K562 (cell line): ENCODE measurements around the gene S100A9. TPM values are rescaled to one million over a fixed set of nuclear protein-coding genes. Genes with fewer than 3 reads are reported as not detected.

Experiments used
- ATAC-seq: fragments of 200-7000 bp; cut with Tn5 transposase; 3 replicates; pipeline ENCODE4 v1.9.1; 2020; ENCODE audit warnings: moderate library complexity
- BruUV-seq: library from RNA; stranded (reverse); fragments of 400-500 nt; replicated peaks from 2 replicates; lab custom pipeline; 2021; lab: Mats Ljungman, UMichigan
- CTCF ChIA-PET: fragments of 300-600 bp; formaldehyde crosslinking; extraction: SDS; loops from one replicate; lab custom pipeline; 2021; ENCODE audit warnings: low intra/inter-chr PET ratio; lab: Yijun Ruan, JAX
- POLR2A ChIA-PET: fragments of 300-600, 350-650 bp; sonication (Branson Sonifier 250); formaldehyde crosslinking; extraction: SDS; loops from one replicate; lab custom pipeline; 2021; ENCODE audit warnings: antibody characterized with exemption, inconsistent platforms; lab: Yijun Ruan, JAX
- DNase-seq, 4 experiments: peaks; one replicate each; pipeline versions ENCODE4 v3.0.0 to v3.0.0-alpha.2; 2011 to 2018; ENCODE audit warnings: low spot score in 3 of 4, mixed read lengths in 3 of 4; ENCODE audit errors: extremely low read depth in 1 of 4
- FAIRE-seq: peaks from 2 replicates; lab custom pipeline; 2011; peaks lifted over from hg19 to GRCh38; lab: Jason Lieb, UNC
- H2AFZ ChIP-seq: 2 replicates; pipeline ENCODE4 v1.6.0; 2011; ENCODE audit warnings: low read depth, low read length, control low read depth, inconsistent platforms
- H3K27ac ChIP-seq: fragments of 200-600 bp; 3 replicates; pipeline ENCODE4 v1.8.0; 2011; ENCODE audit warnings: low read depth, mild to moderate bottlenecking, control low read depth, inconsistent platforms, low read length, moderate library complexity, mixed read lengths; ENCODE audit errors: extremely low read depth
- H3K27me3 ChIP-seq, 2 experiments: fragments of 300-600 bp in 1 of 2; 2 replicates in 1 of 2; 3 replicates in 1 of 2; pipeline versions ENCODE4 v1.6.0 to v1.8.0; 2011; ENCODE audit warnings: inconsistent platforms in 2 of 2, low read length in 2 of 2, mild to moderate bottlenecking in 1 of 2, mixed read lengths in 1 of 2, moderate library complexity in 1 of 2; ENCODE audit not compliant: control insufficient read depth in 2 of 2, insufficient read depth in 2 of 2
- H3K36me3 ChIP-seq: fragments of 300-600 bp; 3 replicates; pipeline ENCODE4 v1.8.0; 2011; ENCODE audit warnings: mild to moderate bottlenecking, low read length, inconsistent platforms; ENCODE audit not compliant: control insufficient read depth, insufficient read depth
- H3K4me1 ChIP-seq, 2 experiments: fragments of 200-600 bp in 1 of 2; replicated peaks in 1 of 2; 2 replicates in 1 of 2; 3 replicates in 1 of 2; pipeline versions ENCODE4 v1.5.1 to v1.8.0; 2011; ENCODE audit warnings: inconsistent platforms in 2 of 2, low read length in 2 of 2, mild to moderate bottlenecking in 1 of 2, mixed read lengths in 1 of 2, moderate library complexity in 1 of 2; ENCODE audit not compliant: control insufficient read depth in 2 of 2, insufficient read depth in 2 of 2
- H3K4me2 ChIP-seq: 2 replicates; pipeline ENCODE4 v1.6.1; 2011; ENCODE audit warnings: low read length, control low read depth, inconsistent platforms, mixed read lengths; ENCODE audit not compliant: insufficient read depth
- H3K4me3 ChIP-seq: fragments of 200-600 bp; sonication (generic), shearing (Covaris generic); 2 replicates; pipeline ENCODE4 v1.5.1; 2016; ENCODE audit warnings: control low read depth, inconsistent platforms
- H3K79me2 ChIP-seq: fragments of 200-600 bp; 3 replicates; pipeline ENCODE4 v1.8.0; 2011; ENCODE audit warnings: low read length, inconsistent platforms; ENCODE audit not compliant: control insufficient read depth, insufficient read depth
- H3K9ac ChIP-seq, 2 experiments: 2 replicates each; pipeline versions ENCODE4 v1.6.0 to v1.6.1; 2011; ENCODE audit warnings: low read depth in 2 of 2, low read length in 2 of 2, control low read depth in 1 of 2, inconsistent platforms in 1 of 2, mild to moderate bottlenecking in 1 of 2, mixed read lengths in 1 of 2; ENCODE audit not compliant: insufficient read depth in 1 of 2
- H3K9me1 ChIP-seq: one replicate; pipeline ENCODE4 v1.6.0; 2011; ENCODE audit warnings: inconsistent platforms, mild to moderate bottlenecking, low read length, moderate library complexity; ENCODE audit not compliant: control insufficient read depth, insufficient read depth
- H3K9me3 ChIP-seq: replicated peaks from 2 replicates; pipeline ENCODE4 v1.5.1; 2011; ENCODE audit warnings: low read depth, low read length, inconsistent platforms; ENCODE audit not compliant: control insufficient read depth, insufficient read depth
- H4K20me1 ChIP-seq: replicated peaks from 2 replicates; pipeline ENCODE4 v1.6.1; 2011; ENCODE audit warnings: low read length, inconsistent platforms, mixed read lengths; ENCODE audit not compliant: control insufficient read depth, insufficient read depth
- ATF7 ChIP-seq: fragments of 450-650 bp; IDR thresholded peaks from 2 replicates; pipeline ENCODE4 v1.7.1; 2014; ENCODE audit warnings: mild to moderate bottlenecking, moderate library complexity
- CBX2 ChIP-seq: fragments of 200-600 bp; sonication (generic); IDR thresholded peaks from one replicate; pipeline ENCODE4 v1.6.1; 2012; ENCODE audit warnings: mild to moderate bottlenecking, low read length, inconsistent platforms; ENCODE audit not compliant: insufficient read depth, poor library complexity, severe bottlenecking
- EP300 ChIP-seq: IDR thresholded peaks from 2 replicates; pipeline ENCODE4 v1.6.1; 2012; ENCODE audit warnings: low read length, improper control_type of control experiment
- GTF2F1 ChIP-seq: IDR thresholded peaks from 2 replicates; pipeline ENCODE4 v1.6.1; 2011; ENCODE audit warnings: low read depth, low read length, improper control_type of control experiment
- HDAC6 ChIP-seq: IDR thresholded peaks from 2 replicates; pipeline ENCODE4 v1.6.1; 2012; ENCODE audit warnings: low read depth, mild to moderate bottlenecking, control low read depth, inconsistent platforms, low read length, moderate library complexity
- KAT7 ChIP-seq: sonication (generic); formaldehyde crosslinking; IDR thresholded peaks from 2 replicates; pipeline ENCODE4 v1.8.0; 2022; ENCODE audit warnings: missing genetic modification reagents, mild to moderate bottlenecking, borderline replicate concordance
- NFATC3 ChIP-seq: fragments of 450-650 bp; IDR thresholded peaks from 2 replicates; pipeline ENCODE4 v1.6.1; 2017; ENCODE audit warnings: mild to moderate bottlenecking
- NFIX ChIP-seq: fragments of 250-450 bp; sonication (Bioruptor Pico); IDR thresholded peaks from 2 replicates; pipeline ENCODE4 v1.4.0; 2020; ENCODE audit warnings: low read depth, mild to moderate bottlenecking, moderate library complexity
- NONO ChIP-seq, 2 experiments: fragments of 200-400 bp in 1 of 2; fragments of 450-650 bp in 1 of 2; formaldehyde crosslinking in 1 of 2; IDR thresholded peaks; 2 replicates each; pipeline ENCODE4 v1.6.1; 2017; ENCODE audit warnings: low read depth in 2 of 2, mild to moderate bottlenecking in 2 of 2, moderate library complexity in 2 of 2, low read length in 1 of 2
- PHF21A ChIP-seq: fragments of 450-650 bp; IDR thresholded peaks from 2 replicates; pipeline ENCODE4 v1.6.1; 2017; ENCODE audit warnings: low read depth, borderline replicate concordance
- PPARD ChIP-seq: fragments of 250-450 bp; sonication (Bioruptor Pico); IDR thresholded peaks from 2 replicates; pipeline ENCODE4 v1.8.0; 2022; ENCODE audit warnings: inconsistent platforms, mild to moderate bottlenecking, moderate library complexity
- PRMT5 ChIP-seq: sonication (generic); formaldehyde crosslinking; IDR thresholded peaks from 2 replicates; pipeline ENCODE4 v1.5.0; 2020; ENCODE audit warnings: missing genetic modification reagents
- RFX5 ChIP-seq: IDR thresholded peaks from 2 replicates; pipeline ENCODE4 v1.6.1; 2011; ENCODE audit warnings: low read depth, mild to moderate bottlenecking, improper control_type of control experiment, low read length
- SP1 ChIP-seq: sonication (generic); formaldehyde crosslinking; IDR thresholded peaks from 2 replicates; pipeline ENCODE4 v1.8.1; 2022; ENCODE audit warnings: mild to moderate bottlenecking, missing genetic modification reagents
- TBP ChIP-seq: optimal IDR thresholded peaks from 2 replicates; pipeline ENCODE3; 2011; ENCODE audit warnings: low read depth, low read length, improper control_type of control experiment
- TSC22D4 ChIP-seq: fragments of 450-650 bp; IDR thresholded peaks from 2 replicates; pipeline ENCODE4 v1.6.1; 2016; ENCODE audit warnings: missing genetic modification characterization, missing biosample characterization, control low read depth
- XRCC5 ChIP-seq: fragments of 200-400 bp; formaldehyde crosslinking; IDR thresholded peaks from 2 replicates; pipeline ENCODE4 v1.6.1; 2017; ENCODE audit warnings: low read depth, mild to moderate bottlenecking, low read length
- ZNF212 ChIP-seq: fragments of 450-650 bp; formaldehyde crosslinking; IDR thresholded peaks from 2 replicates; pipeline ENCODE4 v1.4.0; 2020; ENCODE audit warnings: mild to moderate bottlenecking
- WGBS: fragments of 100-300 bp; shearing (Covaris generic); methylation state at CpG from one replicate; pipeline ENCODE4 v1.1.6; 2016; ENCODE audit warnings: low coverage, mixed read lengths; ENCODE audit not compliant: insufficient coverage; ENCODE audit errors: missing lambda C conversion rate; 5-methylcytosine and 5-hydroxymethylcytosine counted together
- in situ Hi-C: fragments of 300-500 bp; cut with MboI; formaldehyde crosslinking; loops from 4 replicates; pipeline ENCODE4 v1.15.0; 2018; ENCODE audit warnings: inconsistent platforms, mixed read lengths
- intact Hi-C: fragments of 100-400 bp; cut with micrococcal nuclease; formaldehyde crosslinking; loops from 2 replicates; pipeline ENCODE4 v1.14.2; 2022
- polyA plus RNA-seq, 8 experiments: library from polyadenylated mRNA; depleted of rRNA in 4 of 8; stranded (reverse) in 5 of 8; unstranded in 3 of 8; fragments of >200 nt; fragmentation: Nextera tagmentation in 2 of 8; fragmentation: Illumina TruSeq in 1 of 8; extraction: Ambion mirVana in 2 of 8; extraction: Trizol in 1 of 8; gene quantifications; 2 replicates each; pipeline versions ENCODE4 v1.2.1 to v1.2.3, GENCODE V29; 2011 to 2014; ENCODE audit warnings: inconsistent platforms in 1 of 8, missing spikeins in 1 of 8
- total RNA-seq, 7 experiments: library from RNA; depleted of rRNA in 6 of 7; stranded (reverse); fragments of >200 nt in 6 of 7; fragmentation: Illumina TruSeq in 2 of 7; extraction: Trizol in 2 of 7; gene quantifications; 2 replicates each; pipeline versions ENCODE4 v1.2.1 to v1.2.3, GENCODE V29; 2011 to 2021; ENCODE audit warnings: low replicate concordance in 1 of 7
- TF ChIP-seq, protein P1 (sequence below): fragments of 450-650 bp; IDR thresholded peaks from 2 replicates; pipeline ENCODE4 v1.6.1; 2016; ENCODE audit warnings: borderline replicate concordance

The S100A9 gene
- total and polyA plus RNA-seq, 9 of the 15 experiments (the other 6 are each of a cell fraction or from before 2014, with no cell fraction given) = 0.80 TPM; not detected in 8

DNA sequence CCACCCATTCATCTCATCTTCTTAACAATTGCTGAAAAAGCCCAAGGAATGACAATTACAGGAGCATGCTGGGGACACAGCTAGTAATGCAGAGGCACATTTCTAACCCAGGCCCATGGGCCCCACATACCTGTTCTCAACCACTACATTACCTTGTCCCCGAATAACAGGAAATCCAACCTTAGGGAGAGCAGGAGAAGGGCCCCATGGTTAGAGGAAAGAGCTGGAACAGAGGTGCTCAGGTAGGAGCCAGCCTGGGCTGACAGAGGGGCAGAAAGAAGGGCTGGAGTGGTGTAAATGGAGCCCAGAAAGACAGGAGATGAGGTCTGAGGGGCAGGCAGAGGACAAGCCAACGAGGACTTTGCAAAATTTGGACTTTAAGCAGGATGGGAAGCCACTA lies 44.6 kb downstream of the S100A9 start:
- Histone ChIP-seq H3K4me1 (no peaks in the 10 kb centered on the region; a peak in 1 of 5 replicates), H3K9me3 (no peaks in the 10 kb centered on the region), H4K20me1 (peaks cover 4% of the 10 kb centered on the region; the same call in 1 of the 2 replicates)
- FAIRE-seq = no peak
- no peak for TF ChIP-seq PRMT5 (CRISPR knock-in tag)
- TF ChIP-seq TSC22D4 (tag) = no peak
- no peak for TF ChIP-seq PHF21A
- TF ChIP-seq NONO (IDR thresholded peaks at IDR 0.05; ENCODE audit: low read depth in 2 of 2, low read length in 1 of 2) = no peak
- TF ChIP-seq ATF7 = no peak
- TF ChIP-seq ZNF212 (CRISPR knock-in tag) = no peak
- TF ChIP-seq XRCC5 = no peak
- TF ChIP-seq, protein P1, sequence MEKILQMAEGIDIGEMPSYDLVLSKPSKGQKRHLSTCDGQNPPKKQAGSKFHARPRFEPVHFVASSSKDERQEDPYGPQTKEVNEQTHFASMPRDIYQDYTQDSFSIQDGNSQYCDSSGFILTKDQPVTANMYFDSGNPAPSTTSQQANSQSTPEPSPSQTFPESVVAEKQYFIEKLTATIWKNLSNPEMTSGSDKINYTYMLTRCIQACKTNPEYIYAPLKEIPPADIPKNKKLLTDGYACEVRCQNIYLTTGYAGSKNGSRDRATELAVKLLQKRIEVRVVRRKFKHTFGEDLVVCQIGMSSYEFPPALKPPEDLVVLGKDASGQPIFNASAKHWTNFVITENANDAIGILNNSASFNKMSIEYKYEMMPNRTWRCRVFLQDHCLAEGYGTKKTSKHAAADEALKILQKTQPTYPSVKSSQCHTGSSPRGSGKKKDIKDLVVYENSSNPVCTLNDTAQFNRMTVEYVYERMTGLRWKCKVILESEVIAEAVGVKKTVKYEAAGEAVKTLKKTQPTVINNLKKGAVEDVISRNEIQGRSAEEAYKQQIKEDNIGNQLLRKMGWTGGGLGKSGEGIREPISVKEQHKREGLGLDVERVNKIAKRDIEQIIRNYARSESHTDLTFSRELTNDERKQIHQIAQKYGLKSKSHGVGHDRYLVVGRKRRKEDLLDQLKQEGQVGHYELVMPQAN = no peak
- TF ChIP-seq NFIX = no peak
- TF ChIP-seq EP300 = no peak
- no peak for TF ChIP-seq SP1 (CRISPR knock-in tag)
- TF ChIP-seq RFX5 = no peak
- no peak for TF ChIP-seq KAT7 (CRISPR knock-in tag)
- TF ChIP-seq NFATC3 = no peak
- no peak for TF ChIP-seq PPARD
- TF ChIP-seq TBP = no peak
- TF ChIP-seq HDAC6 = no peak
- no peak for TF ChIP-seq GTF2F1
- no peak for TF ChIP-seq CBX2
- TF ChIP-seq, all 486 proteins: peak for 0
- no peaks in the 10 kb centered on the region for H3K79me2 ChIP-seq
- no TSS peak for BruUV-seq
- H3K4me3 ChIP-seq = no peak overlapping the region
- intact Hi-C loops (no loop called here), in situ Hi-C loops (no loop called here)
- no peak overlapping the region for H3K4me2 ChIP-seq
- no peak overlapping the region for H3K27ac ChIP-seq
- no peak overlapping the region for H3K9ac ChIP-seq
- ChIA-PET POLR2A (no interaction called here), CTCF (interaction anchor here (3.3 kb wide), 1 partner anchor 92 kb away, joined by 28 read pairs; no protein-coding TSS in a partner anchor)
- no peaks in the 10 kb centered on the region for H3K9me1 ChIP-seq
- H3K27me3 ChIP-seq = peaks cover 16 to 49% of the 10 kb centered on the region in 2 experiments; a peak in 4 of 5 replicates
- DNase-seq (no peak), ATAC-seq (no peak)
- H2AFZ ChIP-seq = no peak overlapping the region
- WGBS = 0% methylated on average over 2 of the region's 2 CpGs
- H3K36me3 ChIP-seq = no peaks in the 10 kb centered on the region
